ENCODE measurements around the gene ITGB1BP1.

- TF ChIP-seq CTCF (IDR thresholded peaks at IDR 0.05) (no peak), POLR2A (IDR thresholded peaks at IDR 0.05) (no peak)
Observed at GRCh38 chr2:9423922-9424272, 569 bp upstream of the ITGB1BP1 start.
